ENCODE results near the gene LCN2. TPM values are rescaled to one million over a fixed set of nuclear protein-coding genes. Genes with fewer than 3 reads are reported as not detected.

LCN2 gene
- total RNA-seq, 1 experiment from 2014 or later, result 1.0 TPM

DNA sequence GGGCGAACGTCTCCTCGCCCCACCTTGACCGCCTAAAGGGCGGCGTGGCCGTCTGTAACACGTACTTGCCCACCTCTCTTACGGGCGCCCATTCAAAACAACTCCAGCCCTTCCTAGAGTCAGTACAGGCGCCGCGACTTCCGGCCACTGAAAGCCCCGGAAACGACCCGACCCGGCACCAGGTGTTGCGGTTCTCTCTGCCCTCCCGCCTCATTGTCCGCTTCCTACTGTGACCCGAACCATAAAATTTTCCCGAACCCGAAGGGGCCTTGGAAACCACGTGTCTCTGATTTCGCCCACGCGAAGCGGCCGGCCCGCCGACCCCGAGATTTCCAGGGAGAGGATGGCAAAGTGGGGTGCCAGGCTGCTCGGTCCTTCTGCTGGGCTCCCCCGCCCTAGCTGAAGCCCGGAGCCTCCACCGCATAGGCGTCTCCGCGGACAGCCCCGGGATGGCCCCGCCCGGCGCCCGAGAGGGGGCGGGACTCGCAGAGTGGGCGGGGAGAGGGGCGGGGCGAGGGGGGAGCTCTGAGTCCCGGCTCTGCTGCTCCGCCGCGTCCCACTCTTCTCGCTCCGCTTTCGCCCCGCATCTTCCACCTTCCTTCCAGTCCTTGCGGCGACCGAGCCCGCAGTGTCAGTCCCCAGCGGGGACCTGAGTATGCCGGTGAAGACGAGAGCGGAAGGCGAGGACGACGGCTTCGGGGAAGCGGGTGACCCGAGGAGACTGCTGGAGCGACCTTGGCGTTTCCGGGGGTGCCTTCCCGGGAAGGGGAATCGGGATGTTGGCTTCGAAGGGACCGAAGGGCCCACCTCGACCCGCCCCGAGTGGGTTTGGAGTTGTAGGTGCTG is 21.0 kb upstream of the LCN2 start:
- Histone ChIP-seq H3K27me3 (ENCODE audit: control insufficient read depth, insufficient read depth, low read length) (no peaks in the 10 kb centered on the region), H3K36me3 (ENCODE audit: control insufficient read depth, insufficient read depth, low read length) (peaks cover 2% of the 10 kb centered on the region; the same call in 1 of the 2 replicates), H3K4me3 (ENCODE audit: low read depth in 2 of 2, low read length in 2 of 2) (peak overlapping the region; percentile 80 to 83), H3K4me1 (ENCODE audit: control insufficient read depth, insufficient read depth, low read length) (0 out of 2 replicates have a peak, but pooled peaks cover 3% of the 10 kb centered on the region), H3K27ac (ENCODE audit: low read length) (peak overlapping the region; percentile 85), H3K9me3 (ENCODE audit: control insufficient read depth, insufficient read depth, low read depth, low read length) (no peaks in the 10 kb centered on the region)
- ChIA-PET CTCF (no interaction called here), POLR2A (no interaction called here)
- in situ Hi-C loops (cut with HindIII; ENCODE audit: low pct_unique_long_range_greater_than_20kb, low sequenced_read_pairs) (no loop called here), intact Hi-C loops (cut with micrococcal nuclease; ENCODE audit: unreplicated experiment) (no loop called here)
- BruUV-seq (replicated peaks), result no TSS peak
- peak; percentile 86 for ATAC-seq
- DNase-seq (ENCODE audit: low read depth, low spot score), result peak; percentile 50
- TF ChIP-seq POLR2AphosphoS5 (IDR thresholded peaks at IDR 0.05; ENCODE audit: low read depth, low read length) (peak; percentile 30; the same call in 1 of the 2 replicates), TCF7L2 (IDR thresholded peaks at IDR 0.05; ENCODE audit: low read depth, low read length) (no peak), SIN3A (IDR thresholded peaks at IDR 0.05; ENCODE audit: borderline replicate concordance, insufficient read depth, low read depth, low read length) (0 out of 2 replicates have a peak, but pooled peaks have one; percentile 49)
- TF ChIP-seq, protein P1, sequence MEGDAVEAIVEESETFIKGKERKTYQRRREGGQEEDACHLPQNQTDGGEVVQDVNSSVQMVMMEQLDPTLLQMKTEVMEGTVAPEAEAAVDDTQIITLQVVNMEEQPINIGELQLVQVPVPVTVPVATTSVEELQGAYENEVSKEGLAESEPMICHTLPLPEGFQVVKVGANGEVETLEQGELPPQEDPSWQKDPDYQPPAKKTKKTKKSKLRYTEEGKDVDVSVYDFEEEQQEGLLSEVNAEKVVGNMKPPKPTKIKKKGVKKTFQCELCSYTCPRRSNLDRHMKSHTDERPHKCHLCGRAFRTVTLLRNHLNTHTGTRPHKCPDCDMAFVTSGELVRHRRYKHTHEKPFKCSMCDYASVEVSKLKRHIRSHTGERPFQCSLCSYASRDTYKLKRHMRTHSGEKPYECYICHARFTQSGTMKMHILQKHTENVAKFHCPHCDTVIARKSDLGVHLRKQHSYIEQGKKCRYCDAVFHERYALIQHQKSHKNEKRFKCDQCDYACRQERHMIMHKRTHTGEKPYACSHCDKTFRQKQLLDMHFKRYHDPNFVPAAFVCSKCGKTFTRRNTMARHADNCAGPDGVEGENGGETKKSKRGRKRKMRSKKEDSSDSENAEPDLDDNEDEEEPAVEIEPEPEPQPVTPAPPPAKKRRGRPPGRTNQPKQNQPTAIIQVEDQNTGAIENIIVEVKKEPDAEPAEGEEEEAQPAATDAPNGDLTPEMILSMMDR (IDR thresholded peaks at IDR 0.05), result no peak
- TF ChIP-seq, protein P2, sequence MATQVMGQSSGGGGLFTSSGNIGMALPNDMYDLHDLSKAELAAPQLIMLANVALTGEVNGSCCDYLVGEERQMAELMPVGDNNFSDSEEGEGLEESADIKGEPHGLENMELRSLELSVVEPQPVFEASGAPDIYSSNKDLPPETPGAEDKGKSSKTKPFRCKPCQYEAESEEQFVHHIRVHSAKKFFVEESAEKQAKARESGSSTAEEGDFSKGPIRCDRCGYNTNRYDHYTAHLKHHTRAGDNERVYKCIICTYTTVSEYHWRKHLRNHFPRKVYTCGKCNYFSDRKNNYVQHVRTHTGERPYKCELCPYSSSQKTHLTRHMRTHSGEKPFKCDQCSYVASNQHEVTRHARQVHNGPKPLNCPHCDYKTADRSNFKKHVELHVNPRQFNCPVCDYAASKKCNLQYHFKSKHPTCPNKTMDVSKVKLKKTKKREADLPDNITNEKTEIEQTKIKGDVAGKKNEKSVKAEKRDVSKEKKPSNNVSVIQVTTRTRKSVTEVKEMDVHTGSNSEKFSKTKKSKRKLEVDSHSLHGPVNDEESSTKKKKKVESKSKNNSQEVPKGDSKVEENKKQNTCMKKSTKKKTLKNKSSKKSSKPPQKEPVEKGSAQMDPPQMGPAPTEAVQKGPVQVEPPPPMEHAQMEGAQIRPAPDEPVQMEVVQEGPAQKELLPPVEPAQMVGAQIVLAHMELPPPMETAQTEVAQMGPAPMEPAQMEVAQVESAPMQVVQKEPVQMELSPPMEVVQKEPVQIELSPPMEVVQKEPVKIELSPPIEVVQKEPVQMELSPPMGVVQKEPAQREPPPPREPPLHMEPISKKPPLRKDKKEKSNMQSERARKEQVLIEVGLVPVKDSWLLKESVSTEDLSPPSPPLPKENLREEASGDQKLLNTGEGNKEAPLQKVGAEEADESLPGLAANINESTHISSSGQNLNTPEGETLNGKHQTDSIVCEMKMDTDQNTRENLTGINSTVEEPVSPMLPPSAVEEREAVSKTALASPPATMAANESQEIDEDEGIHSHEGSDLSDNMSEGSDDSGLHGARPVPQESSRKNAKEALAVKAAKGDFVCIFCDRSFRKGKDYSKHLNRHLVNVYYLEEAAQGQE (IDR thresholded peaks at IDR 0.05; ENCODE audit: insufficient read depth in 1 of 2, low read depth in 2 of 2, low read length in 1 of 2), result no peak

DNA sequence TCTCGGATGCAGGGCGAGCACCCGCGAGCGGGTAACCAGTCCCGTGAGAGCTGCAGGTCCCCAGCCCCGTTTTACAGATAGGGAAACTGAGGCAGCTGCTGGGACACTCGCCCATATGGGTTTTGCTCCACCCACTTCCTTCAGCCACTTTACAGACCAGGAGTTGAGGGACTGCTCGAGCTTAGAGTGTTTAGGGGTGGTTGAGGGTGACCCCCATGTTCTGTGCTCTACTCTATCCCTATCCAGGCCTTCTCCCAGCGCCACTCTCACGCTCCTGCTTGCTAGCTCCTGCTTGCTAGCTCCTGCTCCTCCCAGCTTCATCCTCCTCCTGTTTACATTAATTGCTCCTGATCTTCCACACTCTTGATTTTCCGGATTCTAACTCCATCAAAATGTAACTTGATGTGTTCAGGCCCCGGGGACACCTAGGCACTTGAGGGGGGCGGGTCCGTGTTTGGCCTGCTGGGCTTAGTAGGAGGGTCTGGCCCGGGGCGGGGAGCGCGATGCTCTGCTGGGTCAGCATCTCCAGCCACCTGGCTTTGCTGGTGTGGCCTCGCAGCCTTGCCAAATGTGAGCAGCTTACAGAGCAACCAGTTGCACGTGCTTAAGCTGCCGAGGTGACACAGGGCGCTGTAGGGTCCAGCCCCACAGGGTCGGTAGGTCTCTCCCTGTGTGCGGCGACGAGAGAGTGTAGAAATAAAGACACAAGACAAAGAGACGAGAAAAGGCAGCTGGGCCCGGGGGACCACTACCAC is 20.2 kb upstream of the LCN2 start:
- Histone ChIP-seq H3K9me3 (ENCODE audit: control insufficient read depth, insufficient read depth, low read depth, low read length) (no peaks in the 10 kb centered on the region), H3K4me3 (ENCODE audit: low read depth in 2 of 2, low read length in 2 of 2) (peak overlapping the region; percentile 80 to 83), H3K4me1 (ENCODE audit: control insufficient read depth, insufficient read depth, low read length) (0 out of 2 replicates have a peak, but pooled peaks cover 3% of the 10 kb centered on the region), H3K36me3 (ENCODE audit: control insufficient read depth, insufficient read depth, low read length) (peaks cover 2% of the 10 kb centered on the region; the same call in 1 of the 2 replicates), H3K27ac (ENCODE audit: low read length) (peak overlapping the region; percentile 85), H3K27me3 (ENCODE audit: control insufficient read depth, insufficient read depth, low read length) (no peaks in the 10 kb centered on the region)
- ChIA-PET CTCF (no interaction called here), POLR2A (no interaction called here)
- TF ChIP-seq, protein P2 (IDR thresholded peaks at IDR 0.05; ENCODE audit: insufficient read depth in 1 of 2, low read depth in 2 of 2, low read length in 1 of 2), result no peak
- TF ChIP-seq TCF7L2 (IDR thresholded peaks at IDR 0.05; ENCODE audit: low read depth, low read length), result no peak
- no peak for TF ChIP-seq SIN3A (IDR thresholded peaks at IDR 0.05; ENCODE audit: borderline replicate concordance, insufficient read depth, low read depth, low read length)
- TF ChIP-seq POLR2AphosphoS5 (IDR thresholded peaks at IDR 0.05; ENCODE audit: low read depth, low read length), result no peak
- TF ChIP-seq, protein P1 (IDR thresholded peaks at IDR 0.05), result no peak
- DNase-seq (ENCODE audit: low read depth, low spot score) (no peak), ATAC-seq (no peak)
- in situ Hi-C loops (cut with HindIII; ENCODE audit: low pct_unique_long_range_greater_than_20kb, low sequenced_read_pairs) (no loop called here), intact Hi-C loops (cut with micrococcal nuclease; ENCODE audit: unreplicated experiment) (no loop called here)
- BruUV-seq (replicated peaks), result no TSS peak

Measured in Panc1 (cell line).